PC-3 (cell line): ENCODE results near the gene FOXB1. TPM values are rescaled to one million over a fixed set of nuclear protein-coding genes. Genes with fewer than 3 reads are reported as not detected.

Source experiments
- ATAC-seq: fragments of 200-7000 bp; cut with Tn5 transposase; 2 replicates; pipeline ENCODE4 v1.9.1; 2020; ENCODE audit warnings: mild to moderate bottlenecking, moderate library complexity
- BruUV-seq: library from RNA; stranded (reverse); fragments of 400-500 nt; replicated peaks from 2 replicates; lab custom pipeline; 2021; lab: Mats Ljungman, UMichigan
- CTCF ChIA-PET: fragments of 300-600 bp; sonication (Branson Sonifier 250); formaldehyde crosslinking; loops from one replicate; lab custom pipeline; 2022; ENCODE audit warnings: antibody characterized with exemption; lab: Charles Lee
- POLR2A ChIA-PET: fragments of 300-600 bp; sonication (Branson Sonifier 250); formaldehyde crosslinking; loops from one replicate; lab custom pipeline; 2022; ENCODE audit warnings: antibody characterized with exemption; ENCODE audit not compliant: unreplicated experiment; lab: Charles Lee
- DNase-seq: peaks from one replicate; pipeline ENCODE4 v3.0.0-alpha.2; 2015
- H2AFZ ChIP-seq: fragments of 300-600 bp; sonication (generic); 2 replicates; pipeline ENCODE4 v1.6.0; 2016; ENCODE audit warnings: antibody characterized with exemption, low read length
- H3F3A ChIP-seq: fragments of 300-600 bp; sonication (generic); one replicate; pipeline ENCODE4 v1.6.0; 2017; ENCODE audit warnings: antibody characterized with exemption, low read length, control low read depth, mild to moderate bottlenecking; ENCODE audit not compliant: unreplicated experiment
- H3K27ac ChIP-seq: fragments of 300-600 bp; sonication (generic); 2 replicates; pipeline ENCODE4 v1.5.1; 2016; ENCODE audit warnings: mild to moderate bottlenecking, low read length
- H3K27me3 ChIP-seq: fragments of 300-600 bp; sonication (generic); 2 replicates; pipeline ENCODE4 v1.6.1; 2016; ENCODE audit warnings: low read length, mixed read lengths
- H3K36me3 ChIP-seq: fragments of 300-600 bp; sonication (generic); 2 replicates; pipeline ENCODE4 v1.6.1; 2016; ENCODE audit warnings: low read depth, mixed run types, low read length, mixed read lengths
- H3K4me1 ChIP-seq: fragments of 300-600 bp; sonication (generic); 2 replicates; pipeline ENCODE4 v1.5.1; 2016; ENCODE audit warnings: low read length; ENCODE audit not compliant: insufficient read depth
- H3K4me2 ChIP-seq: fragments of 300-600 bp; sonication (generic); 2 replicates; pipeline ENCODE4 v1.6.0; 2016; ENCODE audit warnings: low read length
- H3K4me3 ChIP-seq: fragments of 300-600 bp; sonication (generic); 2 replicates; pipeline ENCODE4 v1.5.1; 2016; ENCODE audit warnings: mild to moderate bottlenecking, low read length, mixed read lengths
- H3K79me2 ChIP-seq: fragments of 300-600 bp; sonication (generic); 2 replicates; pipeline ENCODE4 v1.6.1; 2017; ENCODE audit warnings: low read length, mixed read lengths
- H3K9ac ChIP-seq: fragments of 300-600 bp; sonication (generic); 2 replicates; pipeline ENCODE4 v1.6.0; 2016; ENCODE audit warnings: mild to moderate bottlenecking, low read length
- H3K9me2 ChIP-seq: fragments of 300-600 bp; sonication (generic); replicated peaks from 2 replicates; pipeline ENCODE4 v1.6.1; 2016; ENCODE audit warnings: mixed run types, low read length, mixed read lengths
- H3K9me3 ChIP-seq: fragments of 300-600 bp; sonication (generic); 2 replicates; pipeline ENCODE4 v1.6.1; 2016; ENCODE audit warnings: low read length, mixed read lengths
- H4K20me1 ChIP-seq: fragments of 300-600 bp; sonication (generic); 2 replicates; pipeline ENCODE4 v1.6.1; 2016; ENCODE audit warnings: low read length, mixed read lengths
- CTCF ChIP-seq: fragments of 300-600 bp; sonication (generic); conservative IDR thresholded peaks from 2 replicates; pipeline ENCODE4 v1.5.1; 2017; ENCODE audit warnings: antibody characterized with exemption, low read depth, mild to moderate bottlenecking, low read length
- EZH2 ChIP-seq: fragments of 300-600 bp; sonication (generic); IDR thresholded peaks from one replicate; pipeline ENCODE4 v1.6.1; 2017; ENCODE audit warnings: antibody characterized with exemption, mild to moderate bottlenecking, low read length; ENCODE audit not compliant: unreplicated experiment
- EZH2phosphoT487 ChIP-seq: fragments of 300-600 bp; sonication (generic); IDR thresholded peaks from 2 replicates; pipeline ENCODE4 v1.6.1; 2018; ENCODE audit warnings: mild to moderate bottlenecking, antibody characterized with exemption, low read length, borderline replicate concordance
- intact Hi-C: fragments of 100-400 bp; cut with micrococcal nuclease; formaldehyde crosslinking; loops from 2 replicates; pipeline ENCODE4 v1.9.0; 2023
- total RNA-seq: library from RNA; depleted of rRNA; stranded (reverse); fragments of >200 nt; gene quantifications from 2 replicates; pipeline ENCODE4 v1.2.3, GENCODE V29; 2014

FOXB1 gene
- total RNA-seq, 1 experiment from 2014 or later = not detected

DNA sequence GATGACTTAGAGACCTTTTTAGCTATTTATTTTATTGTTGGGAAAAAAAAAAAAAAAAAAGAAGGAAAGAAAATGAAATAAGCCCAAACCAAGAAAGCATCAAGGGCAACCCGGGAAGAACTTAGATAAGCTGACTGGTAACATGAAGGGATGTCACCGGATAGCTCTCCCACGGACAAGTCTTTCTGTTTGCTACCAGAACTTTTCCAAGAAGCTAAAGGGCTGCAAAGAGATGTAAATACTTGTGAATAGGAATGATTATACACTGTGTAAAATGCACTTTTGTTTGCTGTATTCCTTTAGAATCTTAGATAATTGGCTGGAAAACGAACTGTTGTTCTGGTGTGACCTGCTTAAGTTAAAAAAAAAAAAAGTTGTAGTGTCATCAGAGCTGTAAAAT lies 2.8 kb downstream of the FOXB1 start:
- H4K20me1 ChIP-seq = no peaks in the 10 kb centered on the region
- no peak for TF ChIP-seq EZH2phosphoT487
- no peak for TF ChIP-seq EZH2
- no peak for TF ChIP-seq CTCF
- H3K4me2 ChIP-seq = peak overlapping the region; percentile 90
- H3K4me1 ChIP-seq = peaks cover 5% of the 10 kb centered on the region; the same call in 1 of the 2 replicates
- ATAC-seq (no peak), DNase-seq (no peak)
- no peaks in the 10 kb centered on the region for H3K9me2 ChIP-seq
- ChIA-PET POLR2A (no interaction called here), CTCF (interaction anchor here (0.6 kb wide), 1 partner anchor 174 kb away, joined by 5 read pairs; no protein-coding TSS in a partner anchor)
- H3K27ac ChIP-seq = no peak overlapping the region
- H3K27me3 ChIP-seq = peaks cover 67% of the 10 kb centered on the region
- intact Hi-C loops = loop anchor here (5.0 to 10.0 kb wide), 2 partner anchors 120 to 318 kb away; no protein-coding TSS in a partner anchor
- H3F3A ChIP-seq = no peaks in the 10 kb centered on the region
- peak overlapping the region; percentile 92 for H2AFZ ChIP-seq
- H3K36me3 ChIP-seq = no peaks in the 10 kb centered on the region
- no peak overlapping the region for H3K9ac ChIP-seq
- H3K4me3 ChIP-seq = peak overlapping the region; percentile 67
- no TSS peak for BruUV-seq
- no peaks in the 10 kb centered on the region for H3K79me2 ChIP-seq
- H3K9me3 ChIP-seq = no peaks in the 10 kb centered on the region

DNA sequence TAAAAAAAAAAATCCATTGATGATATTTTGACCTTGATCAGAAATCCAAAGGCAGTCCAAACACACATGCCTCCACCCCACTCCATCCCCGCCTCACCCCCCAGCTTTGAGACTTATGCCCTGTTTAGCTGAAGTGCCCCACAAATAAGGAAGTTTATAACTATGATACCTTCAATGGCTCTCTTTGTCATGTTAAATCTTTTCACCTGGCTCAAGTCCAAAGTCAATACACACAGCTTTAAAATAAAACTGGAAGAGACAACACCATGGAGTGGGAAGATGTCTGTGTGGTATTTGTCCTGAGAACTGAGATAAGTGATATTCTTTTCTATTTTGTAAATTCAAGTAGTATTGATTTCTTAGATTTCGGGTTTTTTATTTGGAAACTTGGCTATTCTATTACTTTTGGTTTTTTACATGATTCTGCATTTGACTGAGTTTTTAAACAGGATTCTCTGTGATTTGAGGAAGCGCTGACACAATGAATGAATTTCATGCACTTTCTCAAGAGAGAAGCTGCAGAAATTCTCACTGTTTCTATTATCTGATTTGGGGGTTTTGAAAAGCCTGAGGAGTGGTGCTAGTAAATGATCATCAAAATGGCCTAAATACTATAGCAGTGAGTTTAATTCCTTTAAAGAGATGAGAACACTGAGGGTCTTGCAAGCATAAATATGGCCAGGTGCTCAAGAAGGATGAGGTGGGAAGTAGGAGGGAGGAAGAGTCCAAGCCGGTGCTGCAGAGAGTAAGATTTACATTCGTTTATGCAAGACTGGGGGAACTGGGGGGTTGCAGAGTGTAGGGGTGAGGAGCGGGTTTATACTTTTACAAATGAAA lies 5.2 kb downstream of the FOXB1 start:
- H3K9me3 ChIP-seq = no peaks in the 10 kb centered on the region
- intact Hi-C loops = loop anchor here (5.0 to 10.0 kb wide), 2 partner anchors 118 to 315 kb away; no protein-coding TSS in a partner anchor
- TF ChIP-seq EZH2phosphoT487 (no peak), CTCF (no peak), EZH2 (no peak)
- no peaks in the 10 kb centered on the region for H3F3A ChIP-seq
- H3K27me3 ChIP-seq = peaks cover 72% of the 10 kb centered on the region
- no peak overlapping the region for H3K27ac ChIP-seq
- no TSS peak for BruUV-seq
- H3K4me1 ChIP-seq = peaks cover 5% of the 10 kb centered on the region; the same call in 1 of the 2 replicates
- no peak for ATAC-seq
- H3K36me3 ChIP-seq = no peaks in the 10 kb centered on the region
- DNase-seq = peak; percentile 37
- no peaks in the 10 kb centered on the region for H4K20me1 ChIP-seq
- CTCF ChIA-PET = no interaction called here
- no peak overlapping the region for H2AFZ ChIP-seq
- no peak overlapping the region for H3K9ac ChIP-seq
- H3K4me2 ChIP-seq = no peak overlapping the region
- no peaks in the 10 kb centered on the region for H3K9me2 ChIP-seq
- H3K79me2 ChIP-seq = no peaks in the 10 kb centered on the region
- POLR2A ChIA-PET = no interaction called here
- no peak overlapping the region for H3K4me3 ChIP-seq
